ENCODE results near the gene NEDD4L. TPM values are rescaled to one million over a fixed set of nuclear protein-coding genes. Genes with fewer than 3 reads are reported as not detected.

NEDD4L gene
- total RNA-seq, 4 donors from 2014 or later: 44.0 to 104 (median 59.6) TPM

DNA sequence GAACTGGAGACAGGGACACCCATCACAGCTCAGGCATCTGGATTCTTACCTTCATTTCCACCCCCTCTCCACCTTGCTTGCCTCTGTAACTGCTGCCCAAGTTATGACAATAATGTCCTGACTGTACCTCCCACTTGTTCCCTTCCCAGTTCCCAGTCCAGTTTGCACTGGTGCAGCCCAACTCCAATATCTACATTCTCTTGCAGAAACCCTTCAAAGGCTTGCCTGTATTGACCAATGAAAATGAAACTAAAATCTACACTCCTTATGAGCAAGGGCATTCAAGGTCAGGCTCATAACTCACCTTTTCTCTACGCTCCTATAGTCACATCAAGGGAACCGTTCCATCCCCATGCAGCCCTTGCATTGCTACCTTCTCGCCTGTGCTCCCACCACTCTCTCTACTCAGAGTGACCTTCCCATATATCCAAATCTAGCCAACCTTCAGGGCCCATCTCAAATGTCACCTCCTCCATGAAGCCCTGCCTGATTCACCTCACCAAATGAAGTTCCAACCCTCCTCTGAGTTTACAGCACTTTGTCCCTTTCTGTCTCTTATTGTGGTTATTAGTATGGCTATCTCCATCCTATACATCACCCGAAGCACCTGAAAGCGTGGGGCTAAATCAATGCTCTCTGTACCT lies 365.9 kb downstream of the NEDD4L start:
- no peak for DNase-seq (ENCODE audit: low spot score in 2 of 2)
- 96% methylated on average over 5 of the region's 5 CpGs for WGBS

DNA sequence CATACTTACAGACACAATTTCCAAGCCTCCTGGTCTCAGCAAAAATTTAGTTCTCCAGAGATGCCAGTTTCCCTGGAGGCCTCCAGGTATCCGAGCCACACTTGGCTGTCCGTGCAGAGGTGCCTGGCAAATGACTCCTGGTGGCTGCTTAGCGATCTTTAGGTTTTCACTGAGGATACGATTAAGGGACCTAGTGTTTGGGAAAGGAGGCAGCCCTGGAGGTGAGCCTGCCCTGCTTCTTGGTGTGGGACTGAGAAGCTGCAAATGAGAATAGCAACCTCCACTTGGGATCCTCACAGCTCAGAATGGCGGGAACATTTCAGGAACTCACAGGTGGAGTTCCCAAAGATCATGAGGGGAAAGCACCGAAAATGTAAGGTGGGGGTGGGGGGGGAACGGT lies 367.3 kb downstream of the NEDD4L start:
- DNase-seq (ENCODE audit: low spot score in 2 of 2): peak in 1 of 2 donors; percentile 59
- H3K9me3 ChIP-seq: no peaks in the 10 kb centered on the region
- no peaks in the 10 kb centered on the region for H3K27me3 ChIP-seq
- TF ChIP-seq, protein P1, sequence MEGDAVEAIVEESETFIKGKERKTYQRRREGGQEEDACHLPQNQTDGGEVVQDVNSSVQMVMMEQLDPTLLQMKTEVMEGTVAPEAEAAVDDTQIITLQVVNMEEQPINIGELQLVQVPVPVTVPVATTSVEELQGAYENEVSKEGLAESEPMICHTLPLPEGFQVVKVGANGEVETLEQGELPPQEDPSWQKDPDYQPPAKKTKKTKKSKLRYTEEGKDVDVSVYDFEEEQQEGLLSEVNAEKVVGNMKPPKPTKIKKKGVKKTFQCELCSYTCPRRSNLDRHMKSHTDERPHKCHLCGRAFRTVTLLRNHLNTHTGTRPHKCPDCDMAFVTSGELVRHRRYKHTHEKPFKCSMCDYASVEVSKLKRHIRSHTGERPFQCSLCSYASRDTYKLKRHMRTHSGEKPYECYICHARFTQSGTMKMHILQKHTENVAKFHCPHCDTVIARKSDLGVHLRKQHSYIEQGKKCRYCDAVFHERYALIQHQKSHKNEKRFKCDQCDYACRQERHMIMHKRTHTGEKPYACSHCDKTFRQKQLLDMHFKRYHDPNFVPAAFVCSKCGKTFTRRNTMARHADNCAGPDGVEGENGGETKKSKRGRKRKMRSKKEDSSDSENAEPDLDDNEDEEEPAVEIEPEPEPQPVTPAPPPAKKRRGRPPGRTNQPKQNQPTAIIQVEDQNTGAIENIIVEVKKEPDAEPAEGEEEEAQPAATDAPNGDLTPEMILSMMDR (IDR thresholded peaks at IDR 0.05): no peak
- TF ChIP-seq POLR2A (IDR thresholded peaks at IDR 0.05) (no peak), EP300 (IDR thresholded peaks at IDR 0.05) (no peak), POLR2AphosphoS5 (IDR thresholded peaks at IDR 0.05) (no peak)
- 75% methylated on average over 7 of the region's 7 CpGs for WGBS
- no peak overlapping the region for H3K4me3 ChIP-seq
- no peaks in the 10 kb centered on the region for H3K36me3 ChIP-seq
- no peak overlapping the region for H3K27ac ChIP-seq
- no peaks in the 10 kb centered on the region for H3K4me1 ChIP-seq

More for the DNA sequence above, 365.9 kb downstream of the NEDD4L start:
- Histone ChIP-seq H3K36me3 (no peaks in the 10 kb centered on the region), H3K9me3 (no peaks in the 10 kb centered on the region), H3K27ac (no peak overlapping the region), H3K4me3 (no peak overlapping the region), H3K4me1 (no peaks in the 10 kb centered on the region), H3K27me3 (no peaks in the 10 kb centered on the region)
- TF ChIP-seq, protein P1 (IDR thresholded peaks at IDR 0.05): no peak
- TF ChIP-seq POLR2A (IDR thresholded peaks at IDR 0.05) (no peak), EP300 (IDR thresholded peaks at IDR 0.05) (no peak), POLR2AphosphoS5 (IDR thresholded peaks at IDR 0.05) (no peak)

DNA sequence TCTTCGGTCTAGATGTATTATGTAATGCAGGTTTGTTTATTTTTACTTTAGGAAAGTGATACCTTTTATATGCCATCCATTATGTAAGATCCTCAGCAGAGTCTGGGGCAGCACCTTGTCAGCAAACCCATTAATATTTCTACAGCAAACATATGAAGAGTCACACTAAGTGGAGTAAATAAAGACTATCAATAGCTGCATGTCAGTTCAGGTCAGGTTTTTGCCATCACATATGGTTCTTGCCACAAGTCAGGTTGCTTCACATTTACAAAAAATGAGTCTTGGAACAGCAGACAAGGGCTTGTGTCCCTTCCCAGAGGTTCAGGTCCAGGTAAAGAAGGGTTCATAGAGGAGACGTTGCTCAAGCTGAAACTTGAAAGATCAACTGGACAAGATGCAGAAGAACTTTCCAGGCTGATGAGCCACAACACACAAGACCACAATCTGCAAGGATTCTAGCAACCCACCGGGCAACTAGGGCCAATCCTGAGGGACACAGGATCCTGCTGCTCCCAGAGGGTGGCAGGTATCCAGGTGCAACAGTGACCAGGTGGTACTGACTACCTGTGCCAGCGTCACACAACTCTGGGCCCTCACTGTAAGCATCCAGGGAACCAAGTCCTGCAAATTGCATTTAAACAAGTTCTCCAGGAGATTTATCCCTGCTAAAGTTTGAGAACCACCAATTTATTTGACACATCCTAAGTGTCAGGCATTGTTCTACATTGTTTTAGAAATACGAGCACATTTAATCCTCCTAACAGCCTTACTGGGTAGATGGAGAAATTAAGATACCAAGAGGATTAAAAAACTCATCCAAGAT lies 369.0 kb downstream of the NEDD4L start:
- Histone ChIP-seq H3K4me3 (no peak overlapping the region), H3K27ac (no peak overlapping the region), H3K27me3 (no peaks in the 10 kb centered on the region), H3K9me3 (no peaks in the 10 kb centered on the region), H3K4me1 (no peaks in the 10 kb centered on the region), H3K36me3 (no peaks in the 10 kb centered on the region)
- TF ChIP-seq, protein P1 (IDR thresholded peaks at IDR 0.05): no peak
- no peak for TF ChIP-seq POLR2AphosphoS5 (IDR thresholded peaks at IDR 0.05)
- no peak for TF ChIP-seq EP300 (IDR thresholded peaks at IDR 0.05)
- no peak for TF ChIP-seq POLR2A (IDR thresholded peaks at IDR 0.05)
- DNase-seq (ENCODE audit: low spot score in 2 of 2): peak in 1 of 2 donors; percentile 41
- 85% methylated on average over 5 of the region's 5 CpGs for WGBS

DNA sequence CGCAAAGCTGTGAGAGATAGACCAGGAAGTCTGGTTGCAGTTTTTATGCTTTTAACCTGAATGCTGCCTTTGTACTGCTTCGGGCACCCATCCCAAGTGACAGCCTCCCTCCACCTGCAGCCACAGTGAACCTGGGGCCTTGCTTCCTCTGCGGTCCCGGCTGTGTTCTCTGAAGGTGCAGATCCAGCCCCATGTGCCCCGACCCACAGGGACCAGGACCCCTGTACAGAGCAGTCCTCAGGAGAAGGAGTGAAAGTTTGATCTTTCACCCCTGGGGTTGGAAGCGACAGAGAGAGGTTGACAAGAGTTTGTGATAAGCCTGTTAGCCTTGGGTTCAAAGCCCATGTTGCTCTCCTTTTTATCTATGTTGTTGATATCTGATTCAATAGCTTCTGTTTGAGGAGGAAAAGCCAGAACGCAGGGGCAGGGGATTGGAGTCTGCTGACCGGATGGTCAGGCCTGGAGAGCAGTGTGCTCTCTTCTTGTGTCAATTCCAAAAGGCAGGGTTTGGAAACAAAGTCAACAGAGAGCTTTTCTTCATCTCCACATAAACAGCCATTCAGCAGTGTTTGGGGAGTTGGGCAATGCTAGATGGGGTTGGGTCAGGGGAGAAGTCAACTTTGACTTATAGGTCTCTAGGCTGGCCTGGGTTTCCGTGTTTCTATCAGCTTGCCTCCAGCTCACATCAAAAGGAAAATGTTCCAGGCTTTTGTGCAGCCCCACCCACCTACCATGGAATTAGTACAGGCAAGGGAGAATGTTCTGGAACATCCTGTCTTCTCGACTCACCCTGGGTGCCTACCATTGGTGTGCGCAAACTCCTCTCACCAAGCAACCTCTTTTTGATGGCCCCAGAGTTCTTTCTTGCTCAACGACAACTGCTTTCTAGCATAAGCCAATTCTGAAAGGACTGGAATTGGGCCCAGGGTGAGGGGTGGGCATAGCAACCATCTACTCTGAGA lies 369.9 kb downstream of the NEDD4L start:
- Histone ChIP-seq H3K27ac (no peak overlapping the region), H3K9me3 (no peaks in the 10 kb centered on the region), H3K4me3 (no peak overlapping the region), H3K36me3 (no peaks in the 10 kb centered on the region), H3K4me1 (no peaks in the 10 kb centered on the region), H3K27me3 (no peaks in the 10 kb centered on the region)
- TF ChIP-seq EP300 (IDR thresholded peaks at IDR 0.05) (no peak), POLR2AphosphoS5 (IDR thresholded peaks at IDR 0.05) (no peak), POLR2A (IDR thresholded peaks at IDR 0.05) (no peak)
- TF ChIP-seq, protein P1 (IDR thresholded peaks at IDR 0.05): no peak
- 92% methylated on average over 12 of the region's 12 CpGs for WGBS
- DNase-seq (ENCODE audit: low spot score in 2 of 2): no peak
